Hepatocyte (in vitro differentiated cells): ENCODE results near the gene COL4A1.

Experiments
- EZH2 ChIP-seq: fragments of 200-600 bp; sonication (generic); IDR thresholded peaks from 2 replicates; pipeline ENCODE4 v1.6.1; 2016; ENCODE audit warnings: antibody characterized with exemption, mild to moderate bottlenecking, borderline replicate concordance
- EZH2phosphoT487 ChIP-seq: fragments of 200-600 bp; sonication (generic); IDR thresholded peaks from one replicate; pipeline ENCODE4 v1.6.1; 2018; ENCODE audit warnings: antibody characterized with exemption, mild to moderate bottlenecking, low read depth, moderate library complexity; ENCODE audit not compliant: unreplicated experiment, severe bottlenecking
- TF ChIP-seq, protein P1 (sequence below): fragments of 200-600 bp; sonication (generic); IDR thresholded peaks from 2 replicates; pipeline ENCODE4 v1.5.1; 2016; ENCODE audit warnings: antibody characterized with exemption, mild to moderate bottlenecking; ENCODE audit not compliant: poor library complexity

DNA sequence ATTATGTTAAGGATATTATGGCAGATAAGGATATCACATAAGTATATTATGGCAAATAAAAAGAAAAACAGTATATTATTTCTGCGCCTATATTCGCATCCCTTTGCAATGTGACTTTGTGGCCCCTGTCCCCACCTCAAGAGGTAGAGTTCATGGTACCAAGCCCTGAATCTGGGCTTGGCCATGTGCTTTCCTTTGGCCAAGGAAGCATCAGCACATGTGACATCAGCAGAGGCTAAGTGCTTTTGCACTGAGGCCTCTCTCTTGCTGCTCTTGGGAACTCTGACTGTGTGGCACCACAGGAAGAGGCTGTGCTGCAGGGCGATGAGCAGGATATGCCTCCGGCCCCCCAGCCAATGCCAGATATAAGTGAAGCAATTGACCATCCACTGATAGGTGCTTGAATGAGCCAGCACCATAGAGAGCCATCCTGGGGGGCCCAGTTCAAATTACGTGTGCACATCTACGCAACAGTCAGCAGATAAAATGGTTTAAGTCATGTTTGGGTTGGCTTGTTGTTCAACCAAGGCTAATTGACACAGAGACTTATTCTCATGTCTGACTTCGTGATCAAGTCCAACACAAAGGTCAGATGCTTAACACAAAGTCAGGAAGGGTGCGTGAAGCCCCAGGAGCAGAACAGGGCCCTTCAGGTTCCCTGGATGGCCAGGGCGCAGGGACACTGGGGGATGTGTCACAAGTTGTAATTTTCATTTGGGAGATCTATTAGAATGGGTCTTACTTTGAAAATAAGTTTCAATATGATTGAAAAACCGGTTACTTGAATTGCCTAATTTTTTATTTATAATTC is 173.3 kb downstream of the COL4A1 start:
- TF ChIP-seq, protein P1, sequence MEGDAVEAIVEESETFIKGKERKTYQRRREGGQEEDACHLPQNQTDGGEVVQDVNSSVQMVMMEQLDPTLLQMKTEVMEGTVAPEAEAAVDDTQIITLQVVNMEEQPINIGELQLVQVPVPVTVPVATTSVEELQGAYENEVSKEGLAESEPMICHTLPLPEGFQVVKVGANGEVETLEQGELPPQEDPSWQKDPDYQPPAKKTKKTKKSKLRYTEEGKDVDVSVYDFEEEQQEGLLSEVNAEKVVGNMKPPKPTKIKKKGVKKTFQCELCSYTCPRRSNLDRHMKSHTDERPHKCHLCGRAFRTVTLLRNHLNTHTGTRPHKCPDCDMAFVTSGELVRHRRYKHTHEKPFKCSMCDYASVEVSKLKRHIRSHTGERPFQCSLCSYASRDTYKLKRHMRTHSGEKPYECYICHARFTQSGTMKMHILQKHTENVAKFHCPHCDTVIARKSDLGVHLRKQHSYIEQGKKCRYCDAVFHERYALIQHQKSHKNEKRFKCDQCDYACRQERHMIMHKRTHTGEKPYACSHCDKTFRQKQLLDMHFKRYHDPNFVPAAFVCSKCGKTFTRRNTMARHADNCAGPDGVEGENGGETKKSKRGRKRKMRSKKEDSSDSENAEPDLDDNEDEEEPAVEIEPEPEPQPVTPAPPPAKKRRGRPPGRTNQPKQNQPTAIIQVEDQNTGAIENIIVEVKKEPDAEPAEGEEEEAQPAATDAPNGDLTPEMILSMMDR = no peak
- TF ChIP-seq EZH2phosphoT487 = no peak
- TF ChIP-seq EZH2 = no peak
